NT2/D1 (cell line): ENCODE measurements around the gene PDIA6.
A peak's percentile ranks its signal among the peaks of the same experiment; 100 is the strongest.

Experiments
- DNase-seq: peaks from one replicate; pipeline ENCODE4 v3.0.0-alpha.2; 2011; ENCODE audit warnings: low read depth, low spot score
- H3K27me3 ChIP-seq: 2 replicates; pipeline ENCODE4 v1.6.0; 2011; ENCODE audit warnings: mild to moderate bottlenecking; ENCODE audit not compliant: insufficient read length, insufficient read depth
- H3K36me3 ChIP-seq: 2 replicates; pipeline ENCODE4 v1.6.1; 2011; ENCODE audit warnings: mild to moderate bottlenecking, low read length, mixed read lengths; ENCODE audit not compliant: insufficient read depth, insufficient read length
- H3K4me1 ChIP-seq: 2 replicates; pipeline ENCODE4 v1.5.1; 2011; ENCODE audit not compliant: insufficient read depth, insufficient read length
- H3K4me3 ChIP-seq: 2 replicates; pipeline ENCODE4 v1.5.1; 2011; ENCODE audit warnings: low read depth; ENCODE audit not compliant: insufficient read length
- H3K9ac ChIP-seq: 2 replicates; pipeline ENCODE4 v1.6.0; 2011; ENCODE audit warnings: low read depth; ENCODE audit not compliant: insufficient read length
- H3K9me3 ChIP-seq: 2 replicates; pipeline ENCODE4 v1.5.1; 2011; ENCODE audit warnings: mild to moderate bottlenecking, low read length; ENCODE audit not compliant: insufficient read depth
- SUZ12 ChIP-seq: IDR thresholded peaks from 2 replicates; pipeline ENCODE4 v1.6.1; 2011; ENCODE audit not compliant: insufficient read length, insufficient read depth; ENCODE audit errors: extremely low read depth
- YY1 ChIP-seq: IDR thresholded peaks from 2 replicates; pipeline ENCODE4 v1.6.1; 2011; ENCODE audit not compliant: insufficient read length, insufficient read depth
- ZNF274 ChIP-seq: IDR thresholded peaks from 2 replicates; pipeline ENCODE4 v1.6.1; 2011; ENCODE audit warnings: mild to moderate bottlenecking, low read depth, low read length

The PDIA6 gene

GRCh38 chr2:10774394-10774793 lies 38.2 kb downstream of the PDIA6 start:
- H3K4me3 ChIP-seq, result no peak overlapping the region
- H3K9ac ChIP-seq, result no peak overlapping the region
- no peaks in the 10 kb centered on the region for H3K9me3 ChIP-seq

GRCh38 chr2:10773821-10774341 lies 38.7 kb downstream of the PDIA6 start:
- TF ChIP-seq ZNF274, result no peak
- no peak for TF ChIP-seq SUZ12
- no peak for TF ChIP-seq YY1
- no peaks in the 10 kb centered on the region for H3K27me3 ChIP-seq
- H3K4me3 ChIP-seq, result no peak overlapping the region
- peaks cover 11% of the 10 kb centered on the region for H3K4me1 ChIP-seq
- H3K9me3 ChIP-seq, result no peaks in the 10 kb centered on the region
- no peak for DNase-seq
- peak overlapping the region; percentile 5 for H3K9ac ChIP-seq
- H3K36me3 ChIP-seq, result peaks cover 13% of the 10 kb centered on the region

More at GRCh38 chr2:10774394-10774793, 38.2 kb downstream of the PDIA6 start:
- no peak for DNase-seq
- Histone ChIP-seq H3K4me1 (peaks cover 11% of the 10 kb centered on the region), H3K36me3 (peaks cover 13% of the 10 kb centered on the region), H3K27me3 (no peaks in the 10 kb centered on the region)
- no peak for TF ChIP-seq YY1
- no peak for TF ChIP-seq SUZ12

GRCh38 chr2:10772868-10773215 lies 39.7 kb downstream of the PDIA6 start:
- no peak for DNase-seq

GRCh38 chr2:10772201-10772867 lies 40.3 kb downstream of the PDIA6 start:
- TF ChIP-seq YY1, result no peak
- TF ChIP-seq ZNF274, result no peak
- no peak for TF ChIP-seq SUZ12
- H3K27me3 ChIP-seq, result no peaks in the 10 kb centered on the region
- DNase-seq, result no peak
- H3K9ac ChIP-seq, result no peak overlapping the region
- H3K4me1 ChIP-seq, result peaks cover 11% of the 10 kb centered on the region
- no peaks in the 10 kb centered on the region for H3K9me3 ChIP-seq
- peaks cover 5% of the 10 kb centered on the region for H3K36me3 ChIP-seq
- no peak overlapping the region for H3K4me3 ChIP-seq

More at GRCh38 chr2:10772868-10773215, 39.7 kb downstream of the PDIA6 start:
- no peak for TF ChIP-seq ZNF274
- Histone ChIP-seq H3K9ac (no peak overlapping the region), H3K27me3 (no peaks in the 10 kb centered on the region), H3K4me1 (peaks cover 11% of the 10 kb centered on the region), H3K4me3 (no peak overlapping the region), H3K9me3 (no peaks in the 10 kb centered on the region), H3K36me3 (peaks cover 5% of the 10 kb centered on the region)

- peaks cover 11% of the 10 kb centered on the region for H3K4me1 ChIP-seq
- TF ChIP-seq YY1, result no peak
- no peak for TF ChIP-seq SUZ12
- no peak for TF ChIP-seq ZNF274
- H3K9me3 ChIP-seq, result no peaks in the 10 kb centered on the region
- no peak overlapping the region for H3K4me3 ChIP-seq
- no peak for DNase-seq
- H3K36me3 ChIP-seq, result no peaks in the 10 kb centered on the region
- no peak overlapping the region for H3K9ac ChIP-seq
- H3K27me3 ChIP-seq, result no peaks in the 10 kb centered on the region
These were observed 40.8 kb downstream of the PDIA6 start for GRCh38 chr2:10771786-10772185.

GRCh38 chr2:10770956-10771750 lies 41.4 kb downstream of the PDIA6 start:
- no peaks in the 10 kb centered on the region for H3K9me3 ChIP-seq
- no peak overlapping the region for H3K4me3 ChIP-seq
- no peak for DNase-seq
- TF ChIP-seq ZNF274 (no peak), YY1 (no peak), SUZ12 (no peak)
- no peaks in the 10 kb centered on the region for H3K36me3 ChIP-seq
- peaks cover 11% of the 10 kb centered on the region for H3K4me1 ChIP-seq
- no peaks in the 10 kb centered on the region for H3K27me3 ChIP-seq
- no peak overlapping the region for H3K9ac ChIP-seq

- Histone ChIP-seq H3K4me1 (peaks cover 8% of the 10 kb centered on the region), H3K4me3 (no peak overlapping the region), H3K36me3 (no peaks in the 10 kb centered on the region), H3K9me3 (no peaks in the 10 kb centered on the region), H3K27me3 (no peaks in the 10 kb centered on the region), H3K9ac (no peak overlapping the region)
- DNase-seq, result no peak
- no peak for TF ChIP-seq ZNF274
- no peak for TF ChIP-seq SUZ12
- no peak for TF ChIP-seq YY1
These were observed 44.5 kb downstream of the PDIA6 start for GRCh38 chr2:10768063-10768507.
